ENCODE measurements around the gene CEBPA. TPM values are rescaled to one million over a fixed set of nuclear protein-coding genes. Genes with fewer than 3 reads are reported as not detected.

CEBPA gene
- total RNA-seq, 1 experiment from 2014 or later = 3.2 TPM

DNA sequence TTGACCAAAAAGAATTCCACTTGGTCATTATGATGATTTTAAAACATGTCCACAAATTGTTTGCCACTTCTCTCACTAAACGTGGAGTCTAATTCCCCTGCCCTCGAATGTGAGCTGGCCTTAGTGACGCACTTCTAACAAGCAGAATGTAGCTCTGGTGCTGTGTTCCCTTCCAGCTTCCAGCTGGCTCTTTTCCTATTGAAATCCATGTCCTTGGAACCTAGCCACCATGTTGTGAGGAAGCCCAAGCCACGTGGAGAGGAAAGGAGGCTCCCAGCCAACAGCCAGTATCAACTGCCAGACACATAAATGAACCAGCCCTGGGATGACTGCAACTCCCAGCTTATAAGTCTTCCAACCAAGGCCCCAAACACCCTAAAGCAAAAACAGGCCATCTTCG, 23.6 kb upstream of the CEBPA start:
- no CpG with 5 or more reads among the region's 5 CpGs for WGBS (ENCODE audit: extremely low coverage, insufficient read length, low lambda C conversion rate)
- no peak overlapping the region for H3K9ac ChIP-seq (ENCODE audit: extremely low read depth, insufficient read length, low read length)

More for the DNA sequence above, 23.6 kb upstream of the CEBPA start:
- no peak overlapping the region for H4K91ac ChIP-seq (ENCODE audit: insufficient read length, low read depth, low read length)
- H2BK5ac ChIP-seq (ENCODE audit: insufficient read length, low read length) = no peak overlapping the region
- DNase-seq = no peak
- Mint-ChIP-seq H3K4me1 (peaks cover 2 to 3% of the 10 kb centered on the region in 2 experiments; a peak in 3 of 4 replicates), H3K27me3 (ENCODE audit: low read depth) (peaks cover 2% of the 10 kb centered on the region; the same call in 1 of the 2 replicates), H3K4me3 (no peak overlapping the region), H3K27ac (no peak overlapping the region), H3K36me3 (ENCODE audit: insufficient read depth in 1 of 3, low read depth in 3 of 3) (peaks cover 4 to 8% (median 4%) of the 10 kb centered on the region in 3 experiments; a peak in 6 of 7 replicates), H3K9me3 (peaks cover 16 to 25% of the 10 kb centered on the region in 2 experiments; a peak in 4 of 5 replicates)
- H2AK5ac ChIP-seq (ENCODE audit: insufficient read length, low read length) = no peak overlapping the region
- H3K9me3 ChIP-seq (ENCODE audit: control insufficient read depth, low read depth, low read length) = no peaks in the 10 kb centered on the region
- H4K5ac ChIP-seq (ENCODE audit: insufficient read length, low read depth, low read length) = no peak overlapping the region
- H2BK120ac ChIP-seq (ENCODE audit: low read depth, low read length, poor library complexity, severe bottlenecking) = no peak overlapping the region
- TF ChIP-seq CTCF (conservative IDR thresholded peaks at IDR 0.05) = no peak
- no peak overlapping the region for H2AFZ ChIP-seq (ENCODE audit: low read length)
- no peak overlapping the region for H2BK12ac ChIP-seq (ENCODE audit: insufficient read length, low read depth, low read length)
- H2BK20ac ChIP-seq (ENCODE audit: low read depth, low read length, poor library complexity, severe bottlenecking) = no peak overlapping the region
- no peaks in the 10 kb centered on the region for H3K27me3 ChIP-seq (ENCODE audit: insufficient read depth, low read length)
- H2BK15ac ChIP-seq (ENCODE audit: low read depth, low read length) = no peak overlapping the region
- H3K4ac ChIP-seq (ENCODE audit: low read depth, low read length) = no peak overlapping the region
- H3K27ac ChIP-seq (ENCODE audit: insufficient read length, low read depth, low read length) = no peak overlapping the region
- no peaks in the 10 kb centered on the region for H3K23me2 ChIP-seq (ENCODE audit: insufficient read length, low read depth, low read length, poor library complexity, severe bottlenecking)
- H3K79me2 ChIP-seq (ENCODE audit: insufficient read depth, low read length) = no peaks in the 10 kb centered on the region
- no peak overlapping the region for H3K23ac ChIP-seq (ENCODE audit: insufficient read length, low read depth, low read length)
- no peak overlapping the region for H3K4me2 ChIP-seq (ENCODE audit: insufficient read depth, insufficient read length, low read length)
- no peaks in the 10 kb centered on the region for H3K79me1 ChIP-seq (ENCODE audit: insufficient read depth, low read depth, low read length, poor library complexity, severe bottlenecking)
- no peaks in the 10 kb centered on the region for H4K20me1 ChIP-seq (ENCODE audit: control insufficient read depth, insufficient read depth, insufficient read length)
- H3T11ph ChIP-seq (ENCODE audit: low read length) = no peak overlapping the region
- no peak overlapping the region for H3K56ac ChIP-seq (ENCODE audit: insufficient read length, low read depth, low read length)
- H4K8ac ChIP-seq (replicated peaks; ENCODE audit: insufficient read length, low read depth, low read length) = no peak overlapping the region
- no peak overlapping the region for H3K14ac ChIP-seq (ENCODE audit: insufficient read depth, low read length)
- no peak overlapping the region for H3K18ac ChIP-seq (ENCODE audit: insufficient read length, low read depth, low read length)
- no peaks in the 10 kb centered on the region for H3K4me1 ChIP-seq (ENCODE audit: insufficient read depth, low read length)

Data from H9 (cell line).